CD4-positive, alpha-beta memory T cell (primary cell): ENCODE data around the gene FHIT. TPM values are rescaled to one million over a fixed set of nuclear protein-coding genes. Genes with fewer than 3 reads are reported as not detected.

Experiments used
- CTCF ChIA-PET: fragments of 350-600 bp; sonication (Branson Sonifier 250); formaldehyde crosslinking; loops from one replicate; lab custom pipeline; 2021; ENCODE audit warnings: inconsistent platforms; ENCODE audit not compliant: partially characterized antibody; lab: Charles Lee
- POLR2A ChIA-PET: fragments of 350-600 bp; sonication (Branson Sonifier 250); formaldehyde crosslinking; loops from one replicate; lab custom pipeline; 2021; ENCODE audit not compliant: partially characterized antibody; lab: Charles Lee
- DNase-seq, 5 donors: peaks; one replicate each; pipeline versions ENCODE4 v3.0.0 to v3.0.0-alpha.2; 2020 to 2022; ENCODE audit warnings: mixed read lengths in 1 of 5
- H3K27ac ChIP-seq: one replicate; pipeline ENCODE4 v1.7.0; 2013; ENCODE audit warnings: low read depth, low read length
- H3K27me3 ChIP-seq: 2 replicates; pipeline ENCODE4 v1.7.0; 2013; ENCODE audit warnings: mild to moderate bottlenecking, low read length, moderate library complexity; ENCODE audit not compliant: insufficient read depth
- H3K36me3 ChIP-seq: 2 replicates; pipeline ENCODE4 v1.7.0; 2013; ENCODE audit warnings: mild to moderate bottlenecking, low read length, moderate library complexity; ENCODE audit not compliant: insufficient read depth
- H3K4me1 ChIP-seq: 2 replicates; pipeline ENCODE4 v1.7.0; 2013; ENCODE audit warnings: mild to moderate bottlenecking, low read length, moderate library complexity; ENCODE audit not compliant: insufficient read depth
- H3K4me3 ChIP-seq, 2 donors: one replicate each; pipeline ENCODE4 v1.7.0; 2013; ENCODE audit warnings: low read length in 2 of 2, mild to moderate bottlenecking in 1 of 2
- H3K9me3 ChIP-seq, 2 donors: one replicate each; pipeline ENCODE4 v1.7.0; 2013; ENCODE audit warnings: low read length in 2 of 2, control low read depth in 1 of 2; ENCODE audit not compliant: control insufficient read depth in 1 of 2
- H3K27ac Mint-ChIP-seq, 7 donors: one replicate each; pipeline ENCODE4 v1.8.0; 2020 to 2021; ENCODE audit warnings: mixed read lengths in 7 of 7, mild to moderate bottlenecking in 6 of 7, inconsistent platforms in 3 of 7, moderate library complexity in 3 of 7
- H3K27me3 Mint-ChIP-seq, 2 donors: one replicate each; pipeline ENCODE4 v1.8.0; 2020 to 2021; ENCODE audit warnings: mixed read lengths in 2 of 2
- H3K36me3 Mint-ChIP-seq, 2 donors: one replicate each; pipeline ENCODE4 v1.8.0; 2020 to 2021; ENCODE audit warnings: mixed read lengths in 2 of 2, inconsistent platforms in 1 of 2, mild to moderate bottlenecking in 1 of 2
- H3K4me1 Mint-ChIP-seq, 4 donors: one replicate each; pipeline ENCODE4 v1.8.0; 2020 to 2021; ENCODE audit warnings: mixed read lengths in 4 of 4, mild to moderate bottlenecking in 1 of 4
- H3K4me3 Mint-ChIP-seq, 8 donors: one replicate each; pipeline ENCODE4 v1.8.0; 2020 to 2021; ENCODE audit warnings: mixed read lengths in 8 of 8, mild to moderate bottlenecking in 7 of 8, moderate library complexity in 6 of 8, inconsistent platforms in 3 of 8
- H3K9me3 Mint-ChIP-seq, 8 donors: one replicate each; pipeline ENCODE4 v1.8.0; 2020 to 2021; ENCODE audit warnings: mixed read lengths in 8 of 8, mild to moderate bottlenecking in 5 of 8, inconsistent platforms in 3 of 8, moderate library complexity in 1 of 8
- intact Hi-C: fragments of 100-400 bp; cut with micrococcal nuclease; formaldehyde crosslinking; loops from one replicate; pipeline ENCODE4 v1.15.1; 2023
- polyA plus RNA-seq, 2 donors: library from polyadenylated mRNA; unstranded; fragments of 300-500 nt; fragmentation: Illumina TruSeq; gene quantifications; one replicate each; pipeline ENCODE4 v1.2.3, GENCODE V29; 2021
- total RNA-seq, 2 experiments: library from RNA; stranded (reverse); gene quantifications; one replicate each; pipeline ENCODE4 v1.2.3, GENCODE V29; 2021

The FHIT gene
- total and polyA plus RNA-seq, 4 experiments from 2014 or later: 8.5 to 58.7 (median 33.2) TPM

GRCh38 chr3:59970796-59971195 is 1280.5 kb downstream of the FHIT start:
- Mint-ChIP-seq H3K27ac (no peak overlapping the region), H3K4me3 (no peak overlapping the region), H3K4me1 (peaks cover 0 to 9% (median 2%) of the 10 kb centered on the region in 4 donors), H3K27me3 (no peaks in the 10 kb centered on the region), H3K36me3 (peaks cover 0 to 18% of the 10 kb centered on the region in 2 donors), H3K9me3 (peaks cover 0 to 6% (median 0%) of the 10 kb centered on the region in 8 donors)
- ChIA-PET POLR2A (no interaction called here), CTCF (no interaction called here)
- H3K4me3 ChIP-seq: no peak overlapping the region
- no peaks in the 10 kb centered on the region for H3K27me3 ChIP-seq
- intact Hi-C loops: no loop called here
- no peak for DNase-seq
- no peaks in the 10 kb centered on the region for H3K36me3 ChIP-seq
- no peaks in the 10 kb centered on the region for H3K4me1 ChIP-seq
- no peaks in the 10 kb centered on the region for H3K9me3 ChIP-seq
- H3K27ac ChIP-seq: no peak overlapping the region

GRCh38 chr3:59970376-59970775 is 1280.9 kb downstream of the FHIT start:
- DNase-seq: no peak
- H3K4me1 ChIP-seq: no peaks in the 10 kb centered on the region
- ChIA-PET CTCF (no interaction called here), POLR2A (no interaction called here)
- H3K27ac ChIP-seq: no peak overlapping the region
- Mint-ChIP-seq H3K9me3 (peaks cover 0 to 6% (median 0%) of the 10 kb centered on the region in 8 donors), H3K27ac (no peak overlapping the region), H3K27me3 (no peaks in the 10 kb centered on the region), H3K36me3 (peaks cover 0 to 18% of the 10 kb centered on the region in 2 donors), H3K4me1 (peaks cover 0 to 9% (median 3%) of the 10 kb centered on the region in 4 donors), H3K4me3 (no peak overlapping the region)
- no peaks in the 10 kb centered on the region for H3K9me3 ChIP-seq
- intact Hi-C loops: no loop called here
- no peaks in the 10 kb centered on the region for H3K36me3 ChIP-seq
- H3K27me3 ChIP-seq: no peaks in the 10 kb centered on the region
- no peak overlapping the region for H3K4me3 ChIP-seq

- POLR2A ChIA-PET: no interaction called here
- no peaks in the 10 kb centered on the region for H3K4me1 ChIP-seq
- H3K27me3 ChIP-seq: no peaks in the 10 kb centered on the region
- no peak overlapping the region for H3K4me3 Mint-ChIP-seq
- no peak overlapping the region for H3K27ac ChIP-seq
- no peaks in the 10 kb centered on the region for H3K9me3 ChIP-seq
- intact Hi-C loops: no loop called here
- no peak for DNase-seq
- CTCF ChIA-PET: no interaction called here
- no peak overlapping the region for H3K4me3 ChIP-seq
- no peak overlapping the region for H3K27ac Mint-ChIP-seq
- H3K36me3 ChIP-seq: no peaks in the 10 kb centered on the region
- H3K9me3 Mint-ChIP-seq: peaks cover 0 to 3% (median 0%) of the 10 kb centered on the region in 8 donors
- peaks cover 0 to 18% of the 10 kb centered on the region in 2 donors for H3K36me3 Mint-ChIP-seq
- H3K4me1 Mint-ChIP-seq: peaks cover 0 to 3% (median under 1%) of the 10 kb centered on the region in 4 donors
- H3K27me3 Mint-ChIP-seq: no peaks in the 10 kb centered on the region
These were observed 1282.7 kb downstream of the FHIT start for GRCh38 chr3:59968513-59969045.

GRCh38 chr3:59963676-59964075 is 1287.6 kb downstream of the FHIT start:
- POLR2A ChIA-PET: no interaction called here
- Mint-ChIP-seq H3K4me1 (peaks cover 6 to 14% (median 11%) of the 10 kb centered on the region in 4 donors), H3K27ac (no peak overlapping the region)

GRCh38 chr3:59957150-59957549 is 1294.1 kb downstream of the FHIT start:
- no peaks in the 10 kb centered on the region for H3K36me3 ChIP-seq
- H3K9me3 Mint-ChIP-seq: peaks cover 2 to 35% (median 7%) of the 10 kb centered on the region in 8 donors
- CTCF ChIA-PET: no interaction called here
- no peak overlapping the region for H3K27ac ChIP-seq
- no peaks in the 10 kb centered on the region for H3K9me3 ChIP-seq
- intact Hi-C loops: no loop called here
- DNase-seq: no peak
- peaks cover 8% of the 10 kb centered on the region for H3K4me1 ChIP-seq
- H3K4me1 Mint-ChIP-seq: peaks cover 22 to 34% (median 28%) of the 10 kb centered on the region in 4 donors
- no peaks in the 10 kb centered on the region for H3K27me3 Mint-ChIP-seq
- H3K4me3 Mint-ChIP-seq: peak overlapping the region in 2 of 8 donors; percentile 1 to 22
- POLR2A ChIA-PET: no interaction called here
- peaks cover 21 to 34% of the 10 kb centered on the region in 2 donors for H3K36me3 Mint-ChIP-seq
- peak overlapping the region in 4 of 7 donors; percentile 9 to 65 (median 33) for H3K27ac Mint-ChIP-seq
- no peak overlapping the region for H3K4me3 ChIP-seq
- no peaks in the 10 kb centered on the region for H3K27me3 ChIP-seq

More at GRCh38 chr3:59963676-59964075, 1287.6 kb downstream of the FHIT start:
- Histone ChIP-seq H3K27me3 (no peaks in the 10 kb centered on the region), H3K27ac (no peak overlapping the region), H3K36me3 (no peaks in the 10 kb centered on the region), H3K4me3 (no peak overlapping the region), H3K9me3 (no peaks in the 10 kb centered on the region), H3K4me1 (no peaks in the 10 kb centered on the region)
- intact Hi-C loops: no loop called here
- H3K4me3 Mint-ChIP-seq: no peak overlapping the region
- peaks cover 11 to 14% of the 10 kb centered on the region in 2 donors for H3K36me3 Mint-ChIP-seq
- DNase-seq: no peak
- peaks cover under 1 to 19% (median 4%) of the 10 kb centered on the region in 8 donors for H3K9me3 Mint-ChIP-seq
- H3K27me3 Mint-ChIP-seq: no peaks in the 10 kb centered on the region
- CTCF ChIA-PET: no interaction called here

GRCh38 chr3:59953104-59953503 is 1298.1 kb downstream of the FHIT start:
- Mint-ChIP-seq H3K4me1 (peaks cover 10 to 38% (median 16%) of the 10 kb centered on the region in 4 donors), H3K36me3 (peaks cover 8 to 31% of the 10 kb centered on the region in 2 donors), H3K27ac (peak overlapping the region in 2 of 7 donors; percentile 48 to 69), H3K9me3 (peaks cover 0 to 13% (median 4%) of the 10 kb centered on the region in 8 donors), H3K4me3 (no peak overlapping the region), H3K27me3 (no peaks in the 10 kb centered on the region)
- Histone ChIP-seq H3K4me1 (peaks cover 8% of the 10 kb centered on the region), H3K27ac (no peak overlapping the region), H3K36me3 (no peaks in the 10 kb centered on the region), H3K9me3 (no peaks in the 10 kb centered on the region), H3K4me3 (no peak overlapping the region), H3K27me3 (no peaks in the 10 kb centered on the region)
- ChIA-PET POLR2A (no interaction called here), CTCF (no interaction called here)
- intact Hi-C loops: no loop called here
- DNase-seq: no peak

- peaks cover 0 to 19% (median 7%) of the 10 kb centered on the region in 4 donors for H3K4me1 Mint-ChIP-seq
- H3K4me3 Mint-ChIP-seq: no peak overlapping the region
- H3K4me3 ChIP-seq: no peak overlapping the region
- DNase-seq: no peak
- H3K4me1 ChIP-seq: no peaks in the 10 kb centered on the region
- no peaks in the 10 kb centered on the region for H3K9me3 ChIP-seq
- peaks cover 2 to 20% of the 10 kb centered on the region in 2 donors for H3K36me3 Mint-ChIP-seq
- no peaks in the 10 kb centered on the region for H3K27me3 ChIP-seq
- no peaks in the 10 kb centered on the region for H3K36me3 ChIP-seq
- ChIA-PET POLR2A (no interaction called here), CTCF (no interaction called here)
- peaks cover 0 to 8% (median under 1%) of the 10 kb centered on the region in 8 donors for H3K9me3 Mint-ChIP-seq
- no peaks in the 10 kb centered on the region for H3K27me3 Mint-ChIP-seq
- no peak overlapping the region for H3K27ac Mint-ChIP-seq
- H3K27ac ChIP-seq: no peak overlapping the region
- intact Hi-C loops: no loop called here
These were observed 1301.9 kb downstream of the FHIT start for GRCh38 chr3:59949311-59949710.
